Activated CD4-positive, alpha-beta T cell treated with anti-CD3 and anti-CD28 coated beads, Interleukin-2, amount 50 U/mL, for 16 hours (primary cell): ENCODE measurements around the gene CD93.

ENCODE experiments used
- DNase-seq: peaks from one replicate; pipeline ENCODE4 v3.0.0-alpha.2; 2020

Gene CD93

DNA sequence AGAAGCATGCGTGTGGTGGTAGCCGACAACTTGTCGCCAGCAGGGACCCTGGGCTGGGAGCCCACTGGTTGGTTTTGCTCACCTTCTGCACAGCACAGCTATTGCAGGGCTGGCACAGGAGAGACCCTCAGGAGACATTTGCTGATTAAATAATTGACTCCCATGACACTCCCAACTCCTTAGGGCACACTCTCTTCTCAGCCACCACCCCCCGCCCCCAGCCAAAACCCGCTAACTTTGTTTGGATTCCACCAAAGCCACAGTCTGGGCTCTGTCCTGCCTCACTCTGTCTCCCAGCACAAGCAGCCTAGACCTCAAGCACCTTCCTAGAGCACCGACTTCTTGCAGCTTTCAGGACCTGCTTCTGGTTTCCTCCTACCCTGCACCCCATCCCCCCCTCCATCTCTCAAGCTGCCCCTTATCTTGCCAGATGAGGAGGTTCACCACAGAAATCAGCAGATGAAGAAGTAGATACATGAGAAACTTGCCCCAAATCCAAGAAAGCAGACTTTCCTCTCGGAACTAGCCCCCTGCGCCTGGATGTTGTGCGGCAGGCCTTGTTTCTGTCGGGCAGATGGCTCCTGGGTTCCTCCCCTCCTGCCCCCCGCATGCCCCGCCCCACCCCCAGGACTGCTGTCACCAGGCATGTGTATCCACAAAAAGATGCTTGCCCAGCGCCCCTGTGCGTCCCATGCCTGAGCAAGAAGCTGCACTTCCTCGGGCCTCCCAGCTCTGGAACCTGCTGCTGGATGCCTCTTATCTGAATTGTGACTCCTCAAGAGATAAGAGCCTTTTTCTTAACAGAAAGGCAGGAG is 35.0 kb upstream of the CD93 start:
- DNase-seq: no peak

DNA sequence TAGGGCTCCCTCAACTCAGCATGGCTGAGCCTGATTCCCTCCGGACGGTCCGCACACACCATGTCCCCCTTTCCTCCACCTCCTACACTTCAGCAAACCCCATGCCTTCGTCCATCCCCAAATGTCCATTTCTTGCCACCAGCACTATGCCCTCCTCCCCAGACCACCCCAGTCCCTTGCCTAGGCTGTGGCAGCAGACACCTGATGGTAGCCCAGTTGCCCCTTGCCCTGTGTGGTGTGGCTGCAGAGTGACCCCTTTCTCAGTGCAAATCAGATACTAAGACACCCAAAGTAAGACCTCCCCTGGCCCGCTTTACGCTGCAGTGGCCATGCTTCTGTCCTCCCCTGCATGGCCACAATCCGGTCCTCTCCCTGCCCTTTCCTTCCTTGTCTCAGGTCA is 34.1 kb upstream of the CD93 start:
- DNase-seq: no peak

DNA sequence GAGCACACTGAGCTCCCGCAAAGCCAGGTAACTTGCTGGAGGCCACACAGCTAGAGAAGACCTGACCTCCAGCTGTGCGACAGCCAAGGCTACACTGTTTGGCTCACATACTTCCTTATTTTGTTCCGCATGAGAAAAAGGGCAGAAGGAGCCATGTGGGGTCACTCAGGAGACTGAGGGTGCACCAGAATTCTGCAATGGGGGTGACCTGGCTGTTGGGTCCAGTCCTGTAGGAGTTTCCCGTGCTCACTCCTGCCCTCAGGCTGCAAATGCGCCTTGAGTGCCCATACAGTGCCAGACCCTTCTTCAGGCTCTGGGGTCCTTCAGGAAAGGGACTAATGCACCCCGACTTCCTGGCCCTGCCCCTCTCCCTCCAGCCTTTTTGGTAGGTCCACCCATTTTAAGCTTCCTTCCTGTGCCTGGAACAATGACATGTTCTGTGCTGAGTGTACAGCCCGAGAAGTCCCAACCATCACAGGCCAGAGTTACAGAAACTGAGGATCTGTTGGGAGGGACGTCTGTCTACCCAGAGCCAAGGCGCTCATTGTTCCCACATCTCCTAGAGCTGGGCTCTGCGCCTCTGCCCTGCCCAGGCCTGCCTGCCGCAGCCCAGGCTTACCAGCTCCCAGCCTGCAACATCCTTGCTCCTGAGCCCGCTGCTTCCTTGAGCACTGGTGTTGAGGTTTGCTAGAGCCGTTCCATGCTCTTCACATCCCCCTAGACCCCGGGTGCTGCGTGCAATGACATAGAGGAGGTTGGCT is 33.5 kb upstream of the CD93 start:
- DNase-seq: no peak

DNA sequence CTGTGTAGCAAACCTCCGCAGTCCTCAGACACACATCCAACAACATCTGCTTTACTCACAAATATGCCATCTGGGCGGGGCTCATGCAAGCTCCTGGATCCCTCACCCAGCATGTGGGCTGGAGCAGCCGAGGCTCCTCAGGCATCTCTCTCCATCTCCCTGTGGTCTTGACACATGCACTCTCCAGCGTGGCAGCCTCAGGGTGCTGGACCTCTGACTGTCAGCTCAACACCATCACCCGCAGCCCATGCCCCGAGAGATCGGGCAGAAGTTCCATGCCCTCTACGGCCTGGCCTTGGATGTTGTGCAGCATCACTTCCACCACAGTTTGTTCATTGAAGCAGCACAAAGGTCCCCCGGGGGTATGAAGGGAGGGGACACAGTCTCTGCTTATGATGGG is 32.6 kb upstream of the CD93 start:
- no peak for DNase-seq

DNA sequence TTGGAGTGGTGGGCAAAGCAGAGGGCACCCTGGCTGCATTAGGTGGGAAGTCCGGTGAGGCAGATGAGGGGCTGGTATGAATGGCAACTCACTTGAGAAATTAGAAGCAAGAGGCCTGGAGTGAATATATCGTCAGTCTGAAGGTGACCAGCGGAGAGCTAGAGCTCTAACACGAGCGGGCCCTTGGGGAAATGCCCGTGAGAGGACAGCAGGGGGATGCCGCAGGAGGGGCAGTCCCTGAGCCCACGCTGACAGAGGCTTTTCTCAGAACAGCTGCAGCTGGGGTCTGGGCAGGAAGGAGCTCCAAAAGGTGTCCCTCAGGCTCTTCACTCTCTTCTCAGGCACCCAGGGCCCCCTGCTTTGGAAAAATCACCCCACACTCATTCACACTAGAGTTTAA is 32.0 kb upstream of the CD93 start:
- DNase-seq: no peak

DNA sequence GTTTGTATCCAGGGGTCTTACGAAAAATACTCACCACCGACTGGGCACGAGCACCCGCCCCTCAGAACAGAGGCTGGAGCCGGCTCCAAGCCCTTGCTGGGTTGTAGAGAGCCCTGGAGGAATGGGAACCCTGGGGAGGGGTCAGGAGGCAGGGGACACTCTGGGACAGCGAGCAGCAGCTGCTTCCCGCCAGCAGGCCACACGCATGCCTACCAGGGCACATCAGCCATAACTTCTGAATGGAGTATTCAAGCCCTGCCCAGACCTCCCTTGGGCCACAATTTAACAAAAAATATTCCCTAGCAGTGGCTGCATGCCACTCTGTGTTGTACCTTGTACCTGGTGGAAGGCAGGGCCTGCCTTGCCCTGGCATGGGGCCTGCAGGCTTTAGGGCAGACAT is 31.6 kb upstream of the CD93 start:
- no peak for DNase-seq

DNA sequence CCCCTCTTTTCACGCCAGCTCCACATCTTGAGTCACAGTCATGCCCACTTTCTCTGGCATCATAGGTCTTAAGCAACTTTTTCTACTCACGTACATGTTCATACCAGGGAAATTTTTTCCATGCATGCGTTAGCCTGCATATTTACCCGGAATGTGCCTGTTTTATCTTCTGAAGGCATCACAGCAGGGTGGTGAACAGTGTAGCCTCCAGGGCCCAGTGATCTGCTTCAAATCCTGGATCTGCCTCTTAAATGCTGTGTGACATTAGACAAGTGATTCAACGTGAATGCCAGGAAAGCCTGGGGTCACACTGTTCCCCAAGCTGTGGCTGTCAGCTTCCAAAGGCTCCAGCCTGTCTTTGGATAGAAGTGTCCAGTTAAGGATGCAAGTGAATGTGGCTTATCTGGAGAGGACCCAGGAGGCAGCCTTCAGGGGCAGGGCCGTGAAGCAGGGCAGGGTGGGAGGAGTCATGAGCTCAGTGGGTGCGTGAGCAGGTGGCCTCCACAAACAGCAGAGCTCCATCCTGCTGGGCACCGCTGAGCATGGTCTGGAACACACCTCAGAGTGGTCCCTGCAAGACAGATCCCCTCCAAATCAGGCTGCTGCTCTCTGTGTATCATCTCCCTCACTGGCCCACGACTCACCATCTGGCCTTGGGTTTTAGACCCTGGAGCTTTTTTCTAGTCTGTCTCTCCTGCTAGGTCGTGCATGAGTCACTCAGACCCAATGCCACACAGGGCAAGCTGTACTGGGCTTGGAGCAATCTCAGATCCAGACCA is 30.4 kb upstream of the CD93 start:
- no peak for DNase-seq

DNA sequence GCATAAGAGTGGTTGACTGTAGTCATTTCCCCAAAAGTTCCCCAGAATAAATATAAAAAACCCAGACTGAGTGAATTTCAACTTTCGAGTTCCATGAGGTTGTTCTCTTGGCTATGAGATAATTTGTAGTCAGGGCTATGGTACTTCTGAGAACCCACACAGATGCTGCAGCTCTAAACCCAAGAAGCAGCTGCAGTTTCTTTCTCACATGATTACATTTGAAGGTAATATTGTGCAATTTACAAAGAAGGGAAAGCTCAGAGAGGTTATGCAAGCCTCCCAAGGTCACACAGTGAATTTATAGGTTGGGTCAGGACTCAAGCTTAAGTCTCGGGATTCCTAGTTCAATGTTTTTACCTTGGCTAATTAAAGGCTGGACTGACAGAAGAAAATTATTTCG is 29.7 kb upstream of the CD93 start:
- peak; percentile 30 for DNase-seq

DNA sequence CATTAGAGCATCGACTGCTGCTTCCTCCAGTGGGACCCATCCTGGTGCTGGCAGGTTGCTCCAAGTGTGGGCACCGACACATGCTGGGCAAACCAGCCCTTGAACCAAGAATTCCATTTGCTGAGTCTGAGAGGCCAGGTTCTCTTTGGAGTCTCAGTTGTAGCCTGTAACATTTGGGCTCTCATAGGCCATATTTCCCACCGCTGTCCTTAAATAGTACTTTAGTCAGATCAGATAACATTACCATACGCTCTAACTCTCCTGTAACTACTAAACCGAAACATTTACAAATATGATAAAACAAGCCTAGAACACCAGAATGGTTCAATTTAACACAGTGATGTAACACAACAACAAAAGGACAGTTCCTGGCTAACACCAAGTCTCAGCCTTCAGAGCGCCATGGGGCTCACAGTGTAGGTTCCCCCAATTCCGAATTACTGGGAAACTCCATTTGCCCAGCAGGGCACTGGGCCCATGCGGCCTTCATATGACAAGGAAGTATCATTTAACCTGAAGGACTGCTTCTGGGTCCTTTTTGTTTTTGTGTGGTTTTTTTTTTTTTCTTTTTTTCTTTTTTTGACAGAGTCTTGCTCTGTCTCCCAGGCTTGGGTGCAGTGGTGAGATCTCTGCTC is 28.4 kb upstream of the CD93 start:
- DNase-seq: no peak

DNA sequence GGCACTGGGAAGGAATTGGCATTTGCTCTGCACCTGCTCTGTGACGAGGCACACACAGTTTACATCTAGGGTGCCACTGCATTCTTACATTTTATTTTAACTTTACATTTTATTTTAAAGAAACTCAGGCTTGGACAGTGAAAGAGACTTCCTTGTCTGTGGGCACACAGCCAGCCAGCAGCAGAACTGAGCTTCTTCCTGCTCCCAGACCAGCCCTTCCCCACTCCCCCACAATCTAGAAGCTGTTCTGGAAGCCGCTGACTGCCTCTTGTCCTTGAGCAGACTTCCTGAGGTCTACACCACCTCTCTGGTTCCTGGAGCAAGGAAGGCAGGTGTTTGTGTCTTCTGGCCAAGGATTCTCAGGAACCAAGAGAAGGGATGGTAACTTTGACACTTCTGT is 27.9 kb upstream of the CD93 start:
- DNase-seq: no peak

DNA sequence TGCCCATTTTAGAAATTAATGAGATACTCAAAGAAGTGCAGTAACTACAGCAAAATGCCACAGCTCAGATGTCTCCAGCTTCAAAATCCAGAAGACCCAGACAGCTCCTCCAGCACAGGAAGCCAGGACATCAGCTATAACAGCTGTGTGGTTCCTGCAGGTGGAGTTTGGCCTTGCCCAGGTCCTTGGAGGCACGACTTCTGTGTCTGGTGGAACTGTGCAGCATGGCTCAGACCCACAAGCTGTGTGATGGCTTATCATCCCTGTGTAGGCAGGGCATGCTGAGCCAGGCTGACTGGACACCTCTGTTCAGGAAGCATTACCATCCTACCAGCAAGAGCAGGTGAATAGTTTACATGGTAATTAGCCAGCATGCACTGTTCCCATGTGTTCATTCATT is 26.5 kb upstream of the CD93 start:
- no peak for DNase-seq

DNA sequence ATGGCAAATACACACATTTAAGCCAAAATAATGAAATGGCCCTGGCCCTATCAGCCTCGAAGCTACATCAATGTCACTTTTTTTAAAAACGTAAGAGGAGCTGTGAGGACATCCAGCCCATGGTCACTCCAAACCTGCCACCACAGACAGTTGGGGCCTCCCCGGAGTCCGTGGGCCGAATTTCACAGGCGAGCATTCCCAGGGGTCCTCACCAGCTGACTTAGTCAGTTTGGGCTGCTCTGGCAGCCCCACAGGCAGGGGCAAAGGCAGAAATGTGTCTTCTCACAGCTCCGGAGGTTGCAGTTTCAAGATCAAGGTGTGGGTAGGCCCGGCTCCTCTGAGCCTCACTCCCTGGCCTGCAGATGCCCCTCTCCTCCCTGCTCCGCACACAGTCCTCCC is 25.8 kb upstream of the CD93 start:
- no peak for DNase-seq

DNA sequence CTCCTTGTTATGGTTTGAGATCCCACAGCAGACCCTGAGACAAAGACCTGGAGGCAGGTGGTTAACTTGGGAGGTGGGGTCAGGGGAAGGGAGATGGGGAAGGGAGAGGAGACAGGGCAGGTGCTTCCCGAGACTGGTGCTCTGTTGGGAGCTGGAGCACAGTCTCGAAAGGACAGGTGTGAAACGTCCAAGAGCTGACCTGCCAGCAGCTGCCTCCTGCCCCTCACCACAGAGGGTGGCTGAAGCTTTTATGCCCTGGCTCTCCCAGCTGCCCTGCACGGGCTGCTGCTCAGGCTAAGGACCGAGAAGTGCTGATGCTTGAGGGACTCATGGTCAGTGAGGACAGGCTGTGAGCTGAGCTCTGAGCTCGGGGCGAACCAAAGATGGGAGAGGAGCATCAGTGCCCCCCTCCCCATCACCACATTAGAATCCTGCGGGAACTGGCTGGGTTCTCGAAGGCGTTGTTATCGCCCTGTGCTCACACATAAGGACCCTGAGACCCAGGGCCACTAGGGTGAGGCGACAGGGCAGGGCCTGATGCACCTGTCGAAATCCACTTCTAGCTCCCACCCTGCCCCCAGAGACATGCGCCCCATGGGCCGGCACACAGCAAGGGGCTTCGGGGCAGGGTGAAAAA is 25.3 kb upstream of the CD93 start:
- DNase-seq: no peak

DNA sequence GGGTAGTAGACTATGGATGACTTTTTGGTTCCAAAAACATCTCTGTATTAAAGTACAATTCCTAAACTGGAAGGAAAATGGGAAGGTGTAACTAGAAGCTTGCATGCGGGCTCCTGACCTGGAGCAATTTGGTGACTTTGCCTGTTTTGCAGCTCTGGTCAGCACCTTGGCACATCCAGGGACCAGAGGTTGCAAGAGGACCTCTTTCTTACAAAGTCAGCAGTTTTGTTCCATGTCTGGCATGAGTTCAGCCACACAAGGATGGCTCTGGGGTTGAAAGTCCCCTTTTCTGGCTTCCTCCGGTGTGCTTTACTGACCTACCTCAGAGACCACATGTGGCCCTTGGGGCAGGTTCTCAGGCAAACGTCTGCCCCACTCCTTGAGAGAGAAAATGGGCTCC is 22.7 kb upstream of the CD93 start:
- DNase-seq: no peak

DNA sequence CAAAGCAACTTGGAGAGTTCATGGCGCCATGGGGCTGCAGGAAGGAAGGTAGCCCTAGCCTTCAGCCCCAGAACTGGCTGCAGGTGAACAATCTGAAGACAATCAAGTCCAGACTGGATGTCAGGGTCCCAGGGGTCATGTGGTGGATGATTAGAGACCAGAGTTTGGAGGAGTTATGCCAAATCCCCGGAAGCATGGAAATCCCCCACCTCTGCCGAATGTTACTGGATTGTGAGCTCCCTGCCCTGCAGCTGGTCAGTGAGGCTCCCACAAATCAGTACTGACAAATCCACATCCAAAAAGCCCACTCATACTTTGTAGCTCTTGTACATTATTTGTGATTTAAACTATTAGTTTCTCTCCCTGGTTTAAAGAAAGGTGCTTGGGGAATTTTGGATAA is 21.3 kb upstream of the CD93 start:
- no peak for DNase-seq

DNA sequence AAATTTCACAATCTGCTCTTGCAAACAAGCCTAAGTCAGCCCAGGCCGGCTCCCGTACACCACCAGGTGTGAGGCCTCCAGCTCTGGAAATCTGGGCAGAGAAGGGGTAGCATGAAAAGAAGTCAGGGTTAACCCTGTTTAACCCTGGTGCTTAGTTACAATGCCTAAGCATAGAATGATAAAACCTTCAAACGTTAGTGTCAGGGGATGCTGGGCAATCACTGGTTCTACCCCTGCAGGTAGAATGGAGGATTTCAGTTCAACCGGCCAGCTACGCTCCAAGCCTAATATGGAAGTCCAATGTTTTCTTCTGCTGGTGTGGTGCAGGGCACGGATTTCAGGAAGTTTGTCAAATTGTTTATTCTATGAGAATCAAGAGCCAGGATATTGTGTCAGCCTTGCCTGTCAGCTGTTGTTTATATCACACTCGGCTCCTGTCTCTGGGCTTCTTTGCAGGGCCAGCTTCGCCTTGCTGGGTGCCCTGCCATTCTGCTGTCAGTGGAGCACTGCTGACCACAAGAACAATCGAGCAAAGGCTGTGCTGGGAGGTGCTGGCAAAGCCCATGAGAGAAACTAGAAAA is 20.2 kb upstream of the CD93 start:
- no peak for DNase-seq

DNA sequence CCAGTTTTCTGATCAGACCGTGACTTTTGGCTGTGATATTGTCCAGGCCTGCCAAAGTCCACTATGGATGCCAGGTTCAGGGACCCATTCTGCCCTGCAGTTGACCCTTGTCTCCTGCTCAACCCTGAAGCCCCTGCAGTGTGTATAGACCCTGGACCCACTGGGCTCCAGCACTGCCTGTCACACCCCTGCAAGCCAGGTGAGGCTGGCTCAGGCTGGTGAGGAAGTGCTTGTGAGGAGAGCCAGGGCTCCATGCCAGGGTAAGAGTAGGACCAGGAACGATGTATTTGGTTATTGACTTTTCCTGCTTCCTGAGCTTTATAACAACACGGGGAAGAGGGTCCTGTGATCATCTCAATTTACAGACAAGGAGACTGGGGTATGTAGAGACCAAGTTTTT is 19.1 kb upstream of the CD93 start:
- no peak for DNase-seq

DNA sequence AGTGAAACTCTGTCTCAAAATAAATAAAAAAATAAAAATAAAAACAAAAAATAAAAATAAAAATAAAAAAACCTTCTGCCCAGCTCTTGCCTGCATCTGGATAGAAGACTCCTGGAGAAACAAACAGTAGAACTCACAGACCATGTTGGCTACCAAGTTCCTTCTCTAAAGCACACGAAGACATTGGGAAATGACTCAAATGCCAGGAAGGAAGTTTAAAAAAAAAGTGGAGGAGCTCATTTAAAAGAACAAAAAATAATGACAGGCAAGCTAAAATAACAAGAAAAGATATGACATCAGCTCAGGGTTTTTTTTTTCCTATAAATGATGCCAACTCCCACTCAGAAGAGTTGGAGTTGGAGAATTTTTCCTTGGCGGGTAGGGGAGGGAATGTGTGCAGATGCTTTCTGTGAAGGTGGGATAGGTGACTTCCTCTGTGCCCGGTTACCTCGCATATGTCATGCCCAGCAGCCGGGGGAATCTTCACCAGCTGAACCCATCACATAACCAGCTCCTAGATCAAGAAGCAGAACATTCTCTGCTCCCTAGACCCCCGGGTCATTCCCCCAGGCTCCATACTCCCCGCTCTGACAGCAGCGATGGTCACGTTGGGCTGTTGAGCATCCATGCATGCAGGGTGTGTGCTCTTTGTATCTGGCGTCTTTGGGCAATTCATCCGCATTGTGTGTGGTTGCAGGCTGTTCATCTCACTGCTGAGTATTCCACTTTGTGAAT is 17.3 kb upstream of the CD93 start:
- no peak for DNase-seq

DNA sequence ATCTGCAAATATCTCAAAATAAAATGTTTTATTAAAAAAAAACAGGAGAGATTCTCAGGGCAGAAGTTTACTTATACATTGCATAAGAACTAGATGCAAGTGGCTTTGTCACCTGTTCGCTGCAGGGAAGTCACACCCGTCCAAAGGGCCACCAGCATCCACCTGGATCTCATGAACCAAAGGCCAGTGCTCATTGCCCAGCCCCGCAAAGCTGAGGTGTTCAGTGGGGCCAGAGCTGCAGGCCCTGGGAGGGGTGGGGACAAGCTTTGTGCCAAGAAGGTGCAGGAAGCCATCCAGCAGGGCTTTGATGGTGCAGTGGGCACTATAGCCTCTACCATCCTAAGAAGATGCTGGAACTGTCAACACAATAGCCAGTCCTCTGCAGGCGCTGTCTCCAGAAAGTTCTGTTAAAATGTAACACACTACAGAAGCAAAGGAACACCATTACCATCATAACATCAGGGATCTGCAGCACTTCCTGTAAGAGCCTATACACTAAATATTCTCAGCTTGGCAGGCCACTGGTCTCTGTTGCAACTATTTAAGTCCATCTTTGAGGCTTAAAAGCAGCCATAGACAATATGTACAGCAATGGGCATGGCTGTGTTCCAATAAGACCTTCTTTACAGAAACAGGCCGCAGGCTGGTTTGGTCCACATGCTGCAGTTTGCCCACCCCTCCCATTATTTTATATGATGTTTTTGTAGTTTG is 15.7 kb upstream of the CD93 start:
- DNase-seq: no peak

DNA sequence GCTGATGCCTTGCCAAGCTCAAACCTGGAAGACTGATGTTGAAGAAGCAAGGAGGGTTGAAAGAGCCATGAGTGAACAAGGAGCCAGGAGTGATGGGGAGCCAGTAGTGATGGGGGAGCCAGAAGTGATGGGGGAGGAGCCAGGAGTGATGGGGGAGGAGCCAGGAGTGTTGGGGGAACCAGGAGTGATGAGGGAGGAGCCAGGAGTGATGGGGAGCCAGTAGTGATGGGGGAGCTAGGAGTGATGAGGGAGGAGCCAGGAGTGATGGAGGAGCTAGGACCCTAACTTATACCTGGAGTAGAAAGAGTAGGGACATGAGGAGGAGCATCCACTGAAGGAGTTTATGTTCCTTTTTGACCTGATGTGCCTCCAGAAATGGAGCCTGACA is 14.6 kb upstream of the CD93 start:
- no peak for DNase-seq
